Progenitor cell of endocrine pancreas (in vitro differentiated cells): ENCODE results near the gene INTS11. TPM values are rescaled to one million over a fixed set of nuclear protein-coding genes. Genes with fewer than 3 reads are reported as not detected.
"Not testable (repeated sequence)": the region's sequence is repeated elsewhere in the genome, so short reads cannot be mapped to it uniquely, and the experiment has no call there.

Experiments
- DNase-seq: peaks from one replicate; pipeline ENCODE4 v3.0.0; 2021; ENCODE audit warnings: low spot score; ENCODE audit not compliant: unreplicated experiment
- H3K27ac Mint-ChIP-seq: 2 replicates; pipeline ENCODE4 v1.8.0; 2021; ENCODE audit warnings: mild to moderate bottlenecking, moderate library complexity, mixed read lengths
- H3K27me3 Mint-ChIP-seq: 2 replicates; pipeline ENCODE4 v1.8.0; 2021; ENCODE audit warnings: mixed read lengths
- H3K36me3 Mint-ChIP-seq: 2 replicates; pipeline ENCODE4 v1.8.0; 2022; ENCODE audit warnings: mixed read lengths; ENCODE audit not compliant: insufficient read depth
- H3K4me1 Mint-ChIP-seq: 2 replicates; pipeline ENCODE4 v1.8.0; 2021; ENCODE audit warnings: low read depth, mixed read lengths
- H3K4me3 Mint-ChIP-seq: 2 replicates; pipeline ENCODE4 v1.8.0; 2021; ENCODE audit warnings: low read depth, mild to moderate bottlenecking, moderate library complexity, mixed read lengths
- H3K9me3 Mint-ChIP-seq: 2 replicates; pipeline ENCODE4 v1.8.0; 2021; ENCODE audit warnings: low read depth, mixed read lengths
- CTCF ChIP-seq: fragments of 200-600 bp; sonication (generic); IDR thresholded peaks from one replicate; pipeline ENCODE4 v1.5.0; 2021; ENCODE audit warnings: antibody characterized with exemption, mild to moderate bottlenecking; ENCODE audit not compliant: unreplicated experiment
- total RNA-seq: library from RNA; stranded (reverse); gene quantifications from 2 replicates; pipeline ENCODE4 v1.2.1, GENCODE V29; 2021

Gene INTS11
- total RNA-seq, 1 donor from 2014 or later: 177 TPM

GRCh38 chr1:1371364-1371745 lies 46.9 kb upstream of the INTS11 start:
- DNase-seq: no peak
- H3K27ac Mint-ChIP-seq: no peak overlapping the region

GRCh38 chr1:1370771-1371300 lies 46.4 kb upstream of the INTS11 start:
- DNase-seq: no peak
- Mint-ChIP-seq H3K4me3 (no peak overlapping the region), H3K27me3 (no peaks in the 10 kb centered on the region), H3K9me3 (no peaks in the 10 kb centered on the region), H3K27ac (no peak overlapping the region), H3K36me3 (peaks cover 3% of the 10 kb centered on the region), H3K4me1 (peaks cover 3% of the 10 kb centered on the region)
- TF ChIP-seq CTCF: no peak

More at GRCh38 chr1:1371364-1371745, 46.9 kb upstream of the INTS11 start:
- peaks cover 3% of the 10 kb centered on the region for H3K36me3 Mint-ChIP-seq
- no peak for TF ChIP-seq CTCF
- peaks cover 3% of the 10 kb centered on the region for H3K4me1 Mint-ChIP-seq
- H3K9me3 Mint-ChIP-seq: no peaks in the 10 kb centered on the region
- H3K4me3 Mint-ChIP-seq: no peak overlapping the region
- H3K27me3 Mint-ChIP-seq: no peaks in the 10 kb centered on the region

GRCh38 chr1:1370094-1370493 lies 45.6 kb upstream of the INTS11 start:
- H3K9me3 Mint-ChIP-seq, H3K4me1 Mint-ChIP-seq, H3K27me3 Mint-ChIP-seq, H3K36me3 Mint-ChIP-seq, H3K27ac Mint-ChIP-seq, DNase-seq: not testable (repeated sequence)
- peak overlapping the region; percentile 14 for H3K4me3 Mint-ChIP-seq

- peaks cover 1% of the 10 kb centered on the region for H3K36me3 Mint-ChIP-seq
- H3K9me3 Mint-ChIP-seq: no peaks in the 10 kb centered on the region
- H3K4me1 Mint-ChIP-seq: no peaks in the 10 kb centered on the region
- no peak overlapping the region for H3K27ac Mint-ChIP-seq
- no peak for TF ChIP-seq CTCF
- H3K4me3 Mint-ChIP-seq: no peak overlapping the region
- no peak for DNase-seq
- H3K27me3 Mint-ChIP-seq: no peaks in the 10 kb centered on the region
These were observed 42.9 kb upstream of the INTS11 start for GRCh38 chr1:1367315-1367714.

- Mint-ChIP-seq H3K4me1 (peaks cover 2% of the 10 kb centered on the region), H3K27ac (no peak overlapping the region), H3K4me3 (no peak overlapping the region), H3K27me3 (peaks cover 4% of the 10 kb centered on the region), H3K36me3 (no peaks in the 10 kb centered on the region), H3K9me3 (no peaks in the 10 kb centered on the region)
- DNase-seq: no peak
- no peak for TF ChIP-seq CTCF
These were observed 42.2 kb upstream of the INTS11 start for GRCh38 chr1:1366699-1367066.

- no peak for DNase-seq
- H3K27ac Mint-ChIP-seq: no peak overlapping the region
These were observed 41.6 kb upstream of the INTS11 start for GRCh38 chr1:1365875-1366698.

More at GRCh38 chr1:1365875-1366698, 41.6 kb upstream of the INTS11 start:
- Mint-ChIP-seq H3K9me3 (no peaks in the 10 kb centered on the region), H3K27me3 (peaks cover 4% of the 10 kb centered on the region), H3K4me1 (peaks cover 2% of the 10 kb centered on the region), H3K4me3 (no peak overlapping the region), H3K36me3 (no peaks in the 10 kb centered on the region)
- no peak for TF ChIP-seq CTCF
